IMR-90 (cell line): ENCODE measurements around the gene MRPL4. TPM values are rescaled to one million over a fixed set of nuclear protein-coding genes. Genes with fewer than 3 reads are reported as not detected.

ENCODE experiments used
- ATAC-seq: fragments of 200-7000 bp; cut with Tn5 transposase; 2 replicates; pipeline ENCODE4 v1.9.1; 2020; ENCODE audit warnings: low read depth, mild to moderate bottlenecking, moderate library complexity
- BruUV-seq: library from RNA; stranded (reverse); fragments of 400-500 nt; replicated peaks from 2 replicates; lab custom pipeline; 2021; lab: Mats Ljungman, UMichigan
- CTCF ChIA-PET: fragments of 300-600 bp; formaldehyde crosslinking; extraction: SDS; loops from one replicate; lab custom pipeline; 2021; ENCODE audit warnings: antibody characterized with exemption; lab: Yijun Ruan, JAX
- POLR2A ChIA-PET: fragments of 300-600 bp; sonication (Branson Sonifier 250); formaldehyde crosslinking; loops from one replicate; lab custom pipeline; 2022; ENCODE audit warnings: antibody characterized with exemption; ENCODE audit not compliant: unreplicated experiment; lab: Charles Lee
- DNase-seq: peaks from one replicate; pipeline ENCODE4 v3.0.0; 2013
- H2AFZ ChIP-seq: replicated peaks from 2 replicates; pipeline ENCODE3; 2013; ENCODE audit warnings: low read length, mild to moderate bottlenecking; ENCODE audit not compliant: poor library complexity
- H2AK5ac ChIP-seq: 2 replicates; pipeline ENCODE4 v1.6.1; 2013; ENCODE audit warnings: low read depth, low read length, inconsistent platforms
- H2AK9ac ChIP-seq: replicated peaks from 2 replicates; pipeline ENCODE3; 2013; ENCODE audit warnings: mild to moderate bottlenecking, low read depth, low read length, moderate library complexity; ENCODE audit not compliant: poor library complexity
- H2BK120ac ChIP-seq: 2 replicates; pipeline ENCODE4 v1.6.1; 2013; ENCODE audit warnings: low read depth, low read length, inconsistent platforms
- H2BK15ac ChIP-seq: 3 replicates; pipeline ENCODE4 v1.6.1; 2013; ENCODE audit warnings: low read depth, low read length, inconsistent platforms
- H2BK20ac ChIP-seq: 2 replicates; pipeline ENCODE4 v1.6.1; 2013; ENCODE audit warnings: low read depth, mild to moderate bottlenecking, inconsistent platforms, low read length, moderate library complexity
- H2BK5ac ChIP-seq: 2 replicates; pipeline ENCODE4 v1.6.1; 2013; ENCODE audit warnings: mild to moderate bottlenecking, low read depth, low read length, inconsistent platforms; ENCODE audit not compliant: poor library complexity, severe bottlenecking
- H3K14ac ChIP-seq: replicated peaks from 2 replicates; pipeline ENCODE4 v1.6.1; 2013; ENCODE audit warnings: low read depth, low read length, inconsistent platforms
- H3K18ac ChIP-seq: 2 replicates; pipeline ENCODE4 v1.6.1; 2013; ENCODE audit warnings: low read depth, low read length, control low read depth
- H3K23ac ChIP-seq: 2 replicates; pipeline ENCODE4 v1.6.1; 2013; ENCODE audit warnings: low read depth, low read length, inconsistent platforms
- H3K27ac ChIP-seq: 2 replicates; pipeline ENCODE4 v1.5.1; 2013; ENCODE audit warnings: mild to moderate bottlenecking, control low read depth, low read length; ENCODE audit not compliant: insufficient read depth
- H3K27me3 ChIP-seq: 2 replicates; pipeline ENCODE4 v1.6.1; 2013; ENCODE audit warnings: low read length; ENCODE audit not compliant: control insufficient read depth, insufficient read depth
- H3K36me3 ChIP-seq: 2 replicates; pipeline ENCODE4 v1.6.1; 2013; ENCODE audit warnings: low read length, mixed read lengths; ENCODE audit not compliant: control insufficient read depth, insufficient read depth
- H3K4ac ChIP-seq: 2 replicates; pipeline ENCODE4 v1.6.1; 2013; ENCODE audit warnings: low read depth, low read length, inconsistent platforms
- H3K4me1 ChIP-seq: 2 replicates; pipeline ENCODE4 v1.6.1; 2013; ENCODE audit warnings: low read length, mixed read lengths; ENCODE audit not compliant: control insufficient read depth, insufficient read depth
- H3K4me2 ChIP-seq: 2 replicates; pipeline ENCODE4 v1.6.1; 2013; ENCODE audit warnings: low read depth, mild to moderate bottlenecking, control low read depth, low read length, moderate library complexity
- H3K4me3 ChIP-seq: 2 replicates; pipeline ENCODE4 v1.5.1; 2013; ENCODE audit warnings: low read depth, mild to moderate bottlenecking, control low read depth, low read length, moderate library complexity; ENCODE audit not compliant: insufficient read depth
- H3K56ac ChIP-seq: 2 replicates; pipeline ENCODE4 v1.6.1; 2013; ENCODE audit warnings: low read length, inconsistent platforms; ENCODE audit not compliant: insufficient read depth; ENCODE audit errors: extremely low read depth
- H3K79me1 ChIP-seq, 2 experiments: 2 replicates each; pipeline ENCODE4 v1.6.1; 2013; ENCODE audit warnings: low read length in 2 of 2, inconsistent platforms in 1 of 2, low read depth in 1 of 2
- H3K9ac ChIP-seq: 2 replicates; pipeline ENCODE4 v1.6.1; 2013; ENCODE audit warnings: low read depth, low read length, control low read depth
- H3K9me1 ChIP-seq: 2 replicates; pipeline ENCODE4 v1.6.1; 2013; ENCODE audit warnings: low read length, inconsistent platforms; ENCODE audit not compliant: insufficient read depth
- H3K9me3 ChIP-seq: 2 replicates; pipeline ENCODE4 v1.6.1; 2013; ENCODE audit warnings: low read length; ENCODE audit not compliant: control insufficient read depth, insufficient read depth
- H4K20me1 ChIP-seq: 2 replicates; pipeline ENCODE4 v1.6.1; 2013; ENCODE audit warnings: low read length, inconsistent platforms; ENCODE audit not compliant: insufficient read depth
- H4K5ac ChIP-seq: 2 replicates; pipeline ENCODE4 v1.6.1; 2013; ENCODE audit warnings: mild to moderate bottlenecking, low read depth, low read length, control low read depth
- H4K8ac ChIP-seq, 2 experiments: 2 replicates each; pipeline ENCODE4 v1.6.1; 2013; ENCODE audit warnings: low read depth in 2 of 2, low read length in 2 of 2, control low read depth in 1 of 2, inconsistent platforms in 1 of 2
- H4K91ac ChIP-seq: 2 replicates; pipeline ENCODE4 v1.6.1; 2013; ENCODE audit warnings: low read depth, low read length, inconsistent platforms; ENCODE audit not compliant: insufficient read depth
- BHLHE40 ChIP-seq: fragments of 150-350 bp; IDR thresholded peaks from 2 replicates; pipeline ENCODE4 v1.6.1; 2016; ENCODE audit warnings: mild to moderate bottlenecking, low read depth, low read length
- CEBPB ChIP-seq: IDR thresholded peaks from 2 replicates; pipeline ENCODE4 v1.6.1; 2012; ENCODE audit warnings: low read depth, low read length, improper control_type of control experiment
- CHD1 ChIP-seq: IDR thresholded peaks from 2 replicates; pipeline ENCODE4 v1.6.1; 2012; ENCODE audit warnings: low read depth, low read length, improper control_type of control experiment
- CTCF ChIP-seq: conservative IDR thresholded peaks from 2 replicates; pipeline ENCODE4 v1.5.1; 2012; ENCODE audit warnings: mild to moderate bottlenecking, low read depth, low read length, improper control_type of control experiment
- FOS ChIP-seq: fragments of 150-350 bp; IDR thresholded peaks from 2 replicates; pipeline ENCODE4 v1.6.1; 2016; ENCODE audit warnings: low read depth, low read length
- MAZ ChIP-seq: IDR thresholded peaks from 2 replicates; pipeline ENCODE4 v1.6.1; 2012; ENCODE audit warnings: low read depth, mild to moderate bottlenecking, low read length, improper control_type of control experiment, moderate library complexity, borderline replicate concordance
- MXI1 ChIP-seq: IDR thresholded peaks from 2 replicates; pipeline ENCODE4 v1.6.1; 2012; ENCODE audit warnings: low read depth, mild to moderate bottlenecking, low read length, moderate library complexity, borderline replicate concordance
- POLR2A ChIP-seq: IDR thresholded peaks from 2 replicates; pipeline ENCODE4 v1.6.1; 2012; ENCODE audit warnings: mild to moderate bottlenecking, low read depth, low read length
- RAD21 ChIP-seq: IDR thresholded peaks from 2 replicates; pipeline ENCODE4 v1.6.1; 2012; ENCODE audit warnings: low read length, improper control_type of control experiment
- RFX5 ChIP-seq: IDR thresholded peaks from 2 replicates; pipeline ENCODE4 v1.8.0; 2012; ENCODE audit warnings: low read depth, mild to moderate bottlenecking, low read length, moderate library complexity
- SMC3 ChIP-seq: fragments of 150-350 bp; IDR thresholded peaks from 2 replicates; pipeline ENCODE4 v1.6.1; 2016; ENCODE audit warnings: low read depth, mild to moderate bottlenecking, antibody characterized with exemption, low read length, moderate library complexity
- USF2 ChIP-seq: fragments of 150-350 bp; IDR thresholded peaks from 2 replicates; pipeline ENCODE4 v1.6.1; 2017; ENCODE audit warnings: mild to moderate bottlenecking, antibody characterized with exemption, low read length, low read depth
- WGBS, 2 experiments: methylation state at CpG; one replicate each; pipeline versions ENCODE4 v1.1.5 to v1.1.7; 2013; ENCODE audit warnings: missing lambda C conversion rate in 2 of 2; ENCODE audit not compliant: insufficient read length in 1 of 2; ENCODE audit errors: extremely low coverage in 2 of 2; 5-methylcytosine and 5-hydroxymethylcytosine counted together
- dilution Hi-C: fragments of 300-500 bp; cut with HindIII; formaldehyde crosslinking; loops from one replicate; pipeline ENCODE4 v1.14.3; 2018; ENCODE audit warnings: low sequenced_read_pairs; ENCODE audit not compliant: unreplicated experiment
- in situ Hi-C: fragments of 300-500 bp; cut with MboI; formaldehyde crosslinking; loops from 3 replicates; pipeline ENCODE4 v1.14.3; 2019; ENCODE audit warnings: low sequenced_read_pairs, inconsistent platforms, mixed read lengths
- intact Hi-C: fragments of 100-400 bp; cut with micrococcal nuclease; formaldehyde crosslinking; loops from 2 replicates; pipeline ENCODE4 v1.10.0; 2022
- polyA plus RNA-seq, 3 experiments: library from polyadenylated mRNA; depleted of rRNA; stranded (reverse); fragments of >200 nt; gene quantifications; 2 replicates each; pipeline ENCODE4 v1.2.3, GENCODE V29; 2012; ENCODE audit warnings: low replicate concordance in 1 of 3
- total RNA-seq: library from RNA; depleted of rRNA; stranded (reverse); fragments of >200 nt; gene quantifications from 2 replicates; pipeline ENCODE4 v1.2.3, GENCODE V29; 2012

MRPL4 gene
- total and polyA plus RNA-seq, 2 of the 4 experiments (the other 2 are of a cell fraction), result 32.8 to 108 TPM

GRCh38 chr19:10279737-10280442 lies 27.9 kb downstream of the MRPL4 start:
- no peak overlapping the region for H3K27ac ChIP-seq
- peak overlapping the region; percentile 2; the same call in 1 of the 2 replicates for H3K4ac ChIP-seq
- 100% methylated on average over 3 of the region's 5 CpGs; no CpG with 5 or more reads in 1 of the 2 experiments for WGBS, 2 experiments
- H2AK9ac ChIP-seq, result no peak overlapping the region
- no peak overlapping the region for H2AK5ac ChIP-seq
- H3K27me3 ChIP-seq, result no peaks in the 10 kb centered on the region
- H4K20me1 ChIP-seq, result no peaks in the 10 kb centered on the region
- no peak overlapping the region for H4K91ac ChIP-seq
- H3K79me1 ChIP-seq, result no peaks in the 10 kb centered on the region
- no peak overlapping the region for H3K23ac ChIP-seq
- dilution Hi-C loops (no loop called here), intact Hi-C loops (no loop called here), in situ Hi-C loops (no loop called here)
- ATAC-seq (no peak), DNase-seq (no peak)
- H3K4me2 ChIP-seq, result no peak overlapping the region
- H3K9me3 ChIP-seq, result no peaks in the 10 kb centered on the region
- no peak overlapping the region for H3K9ac ChIP-seq
- ChIA-PET CTCF (interaction anchor here (0.7 kb wide), 1 partner anchor 420 kb away, joined by 3 read pairs; no protein-coding TSS in a partner anchor), POLR2A (no interaction called here)
- no peak overlapping the region for H4K5ac ChIP-seq
- H2AFZ ChIP-seq, result no peak overlapping the region
- BruUV-seq, result no TSS peak
- TF ChIP-seq SMC3 (no peak), CTCF (no peak), FOS (no peak), USF2 (no peak), CEBPB (no peak), MAZ (no peak), CHD1 (no peak), RFX5 (no peak), RAD21 (no peak), POLR2A (no peak), MXI1 (no peak), BHLHE40 (no peak)
- 0 out of 2 replicates have a peak overlapping the region, but pooled peaks have one; percentile 8 for H2BK120ac ChIP-seq
- H3K36me3 ChIP-seq, result no peaks in the 10 kb centered on the region
- H4K8ac ChIP-seq, result no peak overlapping the region
- H3K14ac ChIP-seq, result no peak overlapping the region
- peaks cover 5% of the 10 kb centered on the region for H3K4me1 ChIP-seq
- H2BK15ac ChIP-seq, result no peak overlapping the region
- no peak overlapping the region for H3K18ac ChIP-seq
- no peak overlapping the region for H2BK20ac ChIP-seq
- H3K56ac ChIP-seq, result no peak overlapping the region
- H3K4me3 ChIP-seq, result no peak overlapping the region
- no peak overlapping the region for H2BK5ac ChIP-seq
- H3K9me1 ChIP-seq, result peaks cover 5% of the 10 kb centered on the region; the same call in 1 of the 2 replicates
